Measurements from ENCODE around the gene ARHGAP15. TPM values are rescaled to one million over a fixed set of nuclear protein-coding genes. Genes with fewer than 3 reads are reported as not detected.

The ARHGAP15 gene
- total RNA-seq, 2 experiments from 2014 or later, result 141 TPM

- Mint-ChIP-seq H3K9me3 (peaks cover 2% of the 10 kb centered on the region), H3K4me3 (no peak overlapping the region), H3K27me3 (no peaks in the 10 kb centered on the region), H3K36me3 (peaks cover 5% of the 10 kb centered on the region), H3K27ac (no peak overlapping the region), H3K4me1 (no peaks in the 10 kb centered on the region)
- ATAC-seq (ENCODE audit: low read depth) (no peak), DNase-seq (no peak)
- POLR2A ChIA-PET, result no interaction called here
These were observed 246.2 kb downstream of the ARHGAP15 start for GRCh38 chr2:143375384-143375880.

- Mint-ChIP-seq H3K36me3 (peaks cover 15% of the 10 kb centered on the region), H3K27me3 (no peaks in the 10 kb centered on the region), H3K27ac (no peak overlapping the region), H3K4me3 (no peak overlapping the region), H3K9me3 (peaks cover 2% of the 10 kb centered on the region), H3K4me1 (peaks cover 4% of the 10 kb centered on the region)
- ATAC-seq (ENCODE audit: low read depth) (no peak), DNase-seq (no peak)
- POLR2A ChIA-PET, result no interaction called here
These were observed 249.8 kb downstream of the ARHGAP15 start for GRCh38 chr2:143378996-143379395.

DNA sequence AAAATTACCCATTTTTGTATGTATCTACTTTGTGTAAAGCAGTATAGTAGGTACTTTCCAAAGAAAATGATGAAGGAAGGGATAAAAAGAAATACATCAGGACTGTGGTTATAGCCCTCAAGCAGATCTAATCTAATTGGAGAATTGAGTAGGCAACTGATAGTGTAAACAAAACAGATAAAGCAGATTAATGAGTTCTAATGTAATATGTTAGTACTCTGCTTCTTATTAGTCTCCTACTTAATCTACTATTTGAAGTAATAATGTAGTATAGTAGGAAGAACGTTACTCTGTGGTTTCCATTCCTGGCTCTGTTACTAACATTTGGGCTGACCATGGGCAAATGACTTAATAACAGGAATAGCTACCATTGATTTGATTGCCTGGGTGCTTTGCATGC lies 250.7 kb downstream of the ARHGAP15 start:
- Mint-ChIP-seq H3K9me3 (peaks cover 2% of the 10 kb centered on the region), H3K4me3 (no peak overlapping the region), H3K27ac (no peak overlapping the region), H3K27me3 (no peaks in the 10 kb centered on the region), H3K4me1 (peaks cover 4% of the 10 kb centered on the region), H3K36me3 (peaks cover 19% of the 10 kb centered on the region)
- POLR2A ChIA-PET, result no interaction called here
- ATAC-seq (ENCODE audit: low read depth), result no peak
- DNase-seq, result no peak

DNA sequence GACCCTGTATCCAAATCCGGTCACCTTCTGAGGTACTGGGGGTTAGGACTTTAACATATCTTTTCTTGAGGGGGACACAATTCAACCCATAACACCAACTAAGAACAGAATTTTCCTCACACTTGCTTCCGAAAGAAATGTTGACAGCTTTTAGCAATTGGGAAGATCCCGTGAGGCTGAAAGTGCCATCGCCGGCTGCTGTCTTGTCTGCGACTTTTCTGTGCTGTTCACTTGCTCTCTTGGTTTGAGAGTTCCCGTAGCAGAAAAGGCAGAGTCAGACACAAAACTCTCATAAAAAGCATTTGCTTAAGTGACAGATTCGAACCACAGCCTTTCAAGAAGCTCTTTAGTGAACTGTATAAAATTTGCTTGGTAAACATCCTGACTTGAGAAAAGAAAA lies 253.4 kb downstream of the ARHGAP15 start:
- H3K27ac Mint-ChIP-seq, result no peak overlapping the region
- DNase-seq, result no peak
- H3K27me3 Mint-ChIP-seq, result no peaks in the 10 kb centered on the region
- H3K4me3 Mint-ChIP-seq, result no peak overlapping the region
- peaks cover 4% of the 10 kb centered on the region for H3K4me1 Mint-ChIP-seq
- H3K36me3 Mint-ChIP-seq, result peaks cover 17% of the 10 kb centered on the region
- H3K9me3 Mint-ChIP-seq, result peaks cover 2% of the 10 kb centered on the region
- POLR2A ChIA-PET, result no interaction called here
- ATAC-seq (ENCODE audit: low read depth), result no peak

- peaks cover 2% of the 10 kb centered on the region for H3K9me3 Mint-ChIP-seq
- POLR2A ChIA-PET, result no interaction called here
- DNase-seq (no peak), ATAC-seq (ENCODE audit: low read depth) (no peak)
- H3K4me3 Mint-ChIP-seq, result no peak overlapping the region
- H3K4me1 Mint-ChIP-seq, result peaks cover 4% of the 10 kb centered on the region
- H3K27me3 Mint-ChIP-seq, result no peaks in the 10 kb centered on the region
- peaks cover 17% of the 10 kb centered on the region for H3K36me3 Mint-ChIP-seq
- H3K27ac Mint-ChIP-seq, result no peak overlapping the region
These were observed 253.8 kb downstream of the ARHGAP15 start for GRCh38 chr2:143383016-143383415.

DNA sequence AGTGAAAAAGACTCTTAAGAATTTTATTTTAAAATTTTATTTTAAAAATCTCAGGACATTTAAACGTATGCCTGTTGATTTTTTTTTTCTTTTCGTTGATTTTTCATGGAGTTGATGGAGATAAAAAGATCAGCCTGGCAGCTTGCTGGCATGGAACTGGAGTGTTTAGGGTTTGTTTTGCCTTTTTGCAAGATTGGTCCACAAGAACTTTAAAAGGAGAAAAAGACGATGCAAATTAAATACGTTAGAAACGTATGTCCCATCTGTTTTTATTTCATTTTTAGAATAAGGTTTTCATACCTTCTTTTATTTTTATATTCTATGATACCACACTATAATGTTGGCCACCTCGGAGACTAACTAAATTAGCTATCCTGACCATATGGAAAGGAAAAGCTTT lies 254.9 kb downstream of the ARHGAP15 start:
- no peak overlapping the region for H3K4me3 Mint-ChIP-seq
- H3K36me3 Mint-ChIP-seq, result peaks cover 17% of the 10 kb centered on the region
- ATAC-seq (ENCODE audit: low read depth) (no peak), DNase-seq (no peak)
- POLR2A ChIA-PET, result no interaction called here
- peaks cover 4% of the 10 kb centered on the region for H3K4me1 Mint-ChIP-seq
- H3K27ac Mint-ChIP-seq, result no peak overlapping the region
- peaks cover 2% of the 10 kb centered on the region for H3K9me3 Mint-ChIP-seq
- no peaks in the 10 kb centered on the region for H3K27me3 Mint-ChIP-seq

DNA sequence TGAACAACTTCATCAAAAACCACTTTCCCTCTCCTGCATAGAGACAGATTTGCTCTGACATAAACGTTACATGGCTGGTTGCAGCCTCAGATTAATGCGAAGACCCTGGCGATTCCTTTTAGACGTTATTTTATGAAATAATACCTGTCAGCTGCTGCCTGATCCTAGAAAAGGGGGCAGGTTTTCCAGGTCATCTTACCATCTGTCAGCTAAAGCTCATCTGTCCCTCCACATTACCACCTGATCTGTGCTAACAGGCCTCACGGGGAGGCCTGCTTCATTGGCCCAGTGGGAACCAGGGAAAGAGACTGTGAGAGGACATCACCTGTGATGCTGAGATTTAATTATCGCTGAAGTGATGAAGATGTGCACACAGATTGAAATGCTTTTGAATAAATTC lies 261.0 kb downstream of the ARHGAP15 start:
- Mint-ChIP-seq H3K4me3 (no peak overlapping the region), H3K27me3 (no peaks in the 10 kb centered on the region), H3K9me3 (no peaks in the 10 kb centered on the region), H3K36me3 (peaks cover 25% of the 10 kb centered on the region), H3K27ac (no peak overlapping the region), H3K4me1 (peaks cover 2% of the 10 kb centered on the region)
- POLR2A ChIA-PET, result no interaction called here
- no peak for ATAC-seq (ENCODE audit: low read depth)
- DNase-seq, result no peak

DNA sequence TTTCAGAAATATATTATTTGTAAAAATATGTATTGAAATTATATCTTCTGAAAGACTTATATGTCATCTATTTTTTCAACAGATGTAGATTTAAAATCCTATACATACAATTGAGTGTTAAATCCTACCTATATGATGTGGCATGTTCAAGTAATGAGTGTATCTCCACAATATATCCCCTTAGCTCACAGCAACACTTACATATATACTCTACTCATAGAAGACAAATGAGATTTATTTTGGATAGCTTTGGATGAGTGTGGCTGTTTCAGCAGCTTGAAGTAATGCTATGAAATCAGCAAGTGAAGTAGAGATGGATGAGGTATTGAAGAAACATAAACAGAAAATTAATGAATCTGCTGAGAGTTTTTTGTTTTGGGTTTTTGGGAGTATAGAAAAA lies 263.1 kb downstream of the ARHGAP15 start:
- no peak for ATAC-seq (ENCODE audit: low read depth)
- POLR2A ChIA-PET, result no interaction called here
- peaks cover 38% of the 10 kb centered on the region for H3K36me3 Mint-ChIP-seq
- H3K9me3 Mint-ChIP-seq, result no peaks in the 10 kb centered on the region
- no peak overlapping the region for H3K27ac Mint-ChIP-seq
- peaks cover 7% of the 10 kb centered on the region for H3K4me1 Mint-ChIP-seq
- H3K27me3 Mint-ChIP-seq, result no peaks in the 10 kb centered on the region
- H3K4me3 Mint-ChIP-seq, result no peak overlapping the region
- no peak for DNase-seq

DNA sequence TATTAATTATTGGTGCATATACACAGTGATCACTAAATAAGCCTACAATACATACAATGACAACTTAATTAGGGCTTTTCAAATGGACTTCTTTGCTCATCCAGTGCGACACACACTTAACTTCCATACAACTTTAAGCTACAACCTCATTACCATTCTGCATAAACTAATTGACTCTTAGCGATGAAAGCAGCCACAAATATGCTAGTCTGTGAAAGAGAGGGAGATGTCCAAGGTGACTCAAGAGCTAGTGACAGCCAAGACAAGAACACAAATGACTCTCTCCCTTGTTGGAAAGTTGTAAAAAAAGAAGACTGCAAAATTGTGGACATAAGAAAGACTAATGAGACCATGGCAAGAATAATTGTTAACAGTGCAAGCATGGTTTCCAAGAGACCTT lies 264.8 kb downstream of the ARHGAP15 start:
- DNase-seq (no peak), ATAC-seq (ENCODE audit: low read depth) (no peak)
- Mint-ChIP-seq H3K27ac (no peak overlapping the region), H3K27me3 (no peaks in the 10 kb centered on the region), H3K4me3 (no peak overlapping the region), H3K36me3 (peaks cover 38% of the 10 kb centered on the region), H3K4me1 (peaks cover 10% of the 10 kb centered on the region), H3K9me3 (no peaks in the 10 kb centered on the region)
- POLR2A ChIA-PET, result no interaction called here

DNA sequence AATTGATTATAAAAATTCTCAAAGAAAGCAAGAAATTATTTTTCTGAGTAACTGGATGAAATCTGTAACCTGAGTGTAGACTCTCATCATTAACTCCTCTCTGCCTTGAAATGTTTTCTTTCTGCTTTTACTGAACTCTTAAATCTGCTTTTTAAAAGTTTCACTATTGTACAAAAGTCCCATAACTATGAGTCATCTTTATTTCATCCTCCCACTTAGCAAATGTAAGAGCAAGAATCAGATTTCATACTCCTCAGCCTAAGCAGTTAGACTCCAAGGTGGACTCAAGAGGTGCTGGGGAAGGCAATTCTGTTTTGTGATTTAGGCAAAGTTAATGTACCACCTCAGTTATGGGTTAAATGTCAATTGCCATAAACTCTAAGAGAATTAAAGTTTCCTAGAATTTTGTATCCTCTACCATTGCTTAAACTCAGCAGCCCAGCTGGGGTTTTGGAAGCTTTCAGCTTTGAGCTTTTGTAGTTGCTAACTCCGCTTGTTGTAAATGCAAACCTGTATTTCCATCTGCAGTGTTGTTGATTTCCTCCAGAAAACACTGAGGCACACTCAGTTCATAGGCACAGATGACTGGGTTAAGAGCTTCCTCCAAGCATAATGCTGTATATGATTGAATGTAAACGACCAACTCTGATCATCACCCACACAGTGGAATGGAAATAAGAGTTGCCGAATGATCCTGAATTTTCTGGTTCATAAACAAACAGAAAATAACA lies 268.8 kb downstream of the ARHGAP15 start:
- no peak for DNase-seq
- POLR2A ChIA-PET, result no interaction called here
- no peak overlapping the region for H3K4me3 Mint-ChIP-seq
- ATAC-seq (ENCODE audit: low read depth), result no peak
- H3K9me3 Mint-ChIP-seq, result no peaks in the 10 kb centered on the region
- no peak overlapping the region for H3K27ac Mint-ChIP-seq
- H3K27me3 Mint-ChIP-seq, result no peaks in the 10 kb centered on the region
- peaks cover 29% of the 10 kb centered on the region for H3K36me3 Mint-ChIP-seq
- peaks cover 8% of the 10 kb centered on the region for H3K4me1 Mint-ChIP-seq

DNA sequence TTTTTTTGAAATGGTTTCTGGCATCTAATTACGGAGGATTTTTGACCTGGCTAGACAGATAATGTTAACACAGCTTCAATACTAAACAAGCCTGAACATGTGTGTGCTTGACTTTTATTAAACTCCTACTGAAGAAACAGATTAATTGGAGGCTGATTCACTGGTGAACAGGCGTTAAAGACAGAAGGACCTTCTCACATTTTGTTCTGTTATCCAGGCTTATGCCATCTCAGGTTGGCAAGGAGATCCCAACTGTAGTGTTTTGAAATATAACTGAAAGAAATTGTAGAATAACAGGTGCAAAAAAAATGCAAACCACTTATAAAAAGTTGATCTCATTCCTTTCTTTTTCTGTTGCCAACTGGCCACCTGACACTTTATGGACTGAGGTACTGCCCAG lies 269.6 kb downstream of the ARHGAP15 start:
- no peak overlapping the region for H3K4me3 Mint-ChIP-seq
- H3K9me3 Mint-ChIP-seq, result no peaks in the 10 kb centered on the region
- ATAC-seq (ENCODE audit: low read depth) (no peak), DNase-seq (no peak)
- no peaks in the 10 kb centered on the region for H3K27me3 Mint-ChIP-seq
- H3K4me1 Mint-ChIP-seq, result peaks cover 8% of the 10 kb centered on the region
- POLR2A ChIA-PET, result no interaction called here
- H3K27ac Mint-ChIP-seq, result no peak overlapping the region
- H3K36me3 Mint-ChIP-seq, result peaks cover 29% of the 10 kb centered on the region

GRCh38 chr2:143399631-143400069 lies 270.4 kb downstream of the ARHGAP15 start:
- POLR2A ChIA-PET, result no interaction called here
- Mint-ChIP-seq H3K27me3 (no peaks in the 10 kb centered on the region), H3K4me3 (no peak overlapping the region), H3K9me3 (no peaks in the 10 kb centered on the region), H3K27ac (no peak overlapping the region), H3K4me1 (peaks cover 8% of the 10 kb centered on the region), H3K36me3 (peaks cover 26% of the 10 kb centered on the region)
- no peak for DNase-seq
- ATAC-seq (ENCODE audit: low read depth), result no peak

DNA sequence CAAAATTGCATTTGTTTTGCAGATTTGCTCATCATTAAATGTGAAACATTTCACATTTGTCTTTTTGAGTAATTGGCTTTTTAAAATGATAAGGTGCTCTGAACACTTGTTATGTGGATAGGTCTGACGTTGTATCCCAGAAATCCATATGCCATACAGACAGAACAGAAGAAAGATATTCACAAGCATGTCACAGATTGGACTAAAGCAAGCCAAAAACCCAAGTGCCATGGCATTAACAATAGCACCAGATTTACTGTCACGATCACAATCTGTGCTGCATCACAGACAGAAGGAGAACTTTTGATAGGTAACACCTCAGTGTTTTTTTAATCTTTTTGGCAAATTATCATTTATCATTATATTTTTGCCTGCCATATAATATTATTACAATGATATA lies 272.6 kb downstream of the ARHGAP15 start:
- Mint-ChIP-seq H3K27me3 (no peaks in the 10 kb centered on the region), H3K9me3 (no peaks in the 10 kb centered on the region), H3K27ac (no peak overlapping the region), H3K4me3 (no peak overlapping the region), H3K4me1 (peaks cover 5% of the 10 kb centered on the region), H3K36me3 (peaks cover 22% of the 10 kb centered on the region)
- ATAC-seq (ENCODE audit: low read depth) (no peak), DNase-seq (no peak)
- POLR2A ChIA-PET, result no interaction called here

DNA sequence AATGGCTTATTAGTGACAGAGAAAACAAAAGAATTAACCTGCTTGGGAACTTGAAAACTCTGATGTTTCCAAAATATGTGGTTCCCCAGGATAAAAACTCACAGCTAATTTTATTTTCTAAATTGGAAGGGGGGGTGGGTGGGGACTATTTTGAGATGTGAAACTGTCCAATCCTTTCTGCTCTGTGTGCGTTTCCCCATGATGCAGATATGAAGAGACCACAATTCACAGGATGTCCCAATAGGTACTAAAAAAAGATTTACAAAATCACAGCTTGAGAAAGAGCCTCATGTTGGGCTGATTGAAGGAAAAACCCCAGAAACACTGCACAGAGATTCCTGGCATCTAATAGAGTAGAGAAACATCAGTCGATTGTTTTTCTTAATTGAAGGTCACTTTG lies 273.2 kb downstream of the ARHGAP15 start:
- POLR2A ChIA-PET, result no interaction called here
- Mint-ChIP-seq H3K9me3 (no peaks in the 10 kb centered on the region), H3K4me1 (peaks cover 5% of the 10 kb centered on the region)

More for the DNA sequence above, 273.2 kb downstream of the ARHGAP15 start:
- peaks cover 20% of the 10 kb centered on the region for H3K36me3 Mint-ChIP-seq
- no peaks in the 10 kb centered on the region for H3K27me3 Mint-ChIP-seq
- no peak overlapping the region for H3K27ac Mint-ChIP-seq
- ATAC-seq (ENCODE audit: low read depth) (no peak), DNase-seq (no peak)
- no peak overlapping the region for H3K4me3 Mint-ChIP-seq
